ENCODE results near the gene FBXW7.
A peak's percentile ranks its signal among the peaks of the same experiment; 100 is the strongest.

The FBXW7 gene

DNA sequence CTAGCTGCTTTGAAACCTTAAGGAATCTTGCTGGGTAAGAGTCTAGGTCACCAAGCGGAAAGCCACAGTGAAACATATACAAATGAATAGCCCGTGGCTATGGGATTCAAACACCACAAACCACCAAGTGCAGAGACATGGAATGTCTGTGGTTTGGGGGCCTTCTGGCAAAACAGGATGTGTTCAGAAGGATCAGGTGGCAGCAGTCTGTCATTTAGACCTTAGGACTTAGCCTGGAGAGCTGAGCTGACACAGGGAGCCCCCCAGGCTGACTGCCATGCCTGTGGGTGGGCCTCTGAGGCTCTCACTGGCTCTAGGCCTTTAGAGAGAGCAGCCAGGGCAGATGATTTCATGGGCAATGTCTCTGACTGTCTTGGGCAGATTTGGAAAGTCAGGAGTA, 225.6 kb downstream of the FBXW7 start:
- ATAC-seq (ENCODE audit: low read depth), result peak; percentile 17; the same call in 2 of the 3 replicates
- DNase-seq (ENCODE audit: low spot score), result no peak

DNA sequence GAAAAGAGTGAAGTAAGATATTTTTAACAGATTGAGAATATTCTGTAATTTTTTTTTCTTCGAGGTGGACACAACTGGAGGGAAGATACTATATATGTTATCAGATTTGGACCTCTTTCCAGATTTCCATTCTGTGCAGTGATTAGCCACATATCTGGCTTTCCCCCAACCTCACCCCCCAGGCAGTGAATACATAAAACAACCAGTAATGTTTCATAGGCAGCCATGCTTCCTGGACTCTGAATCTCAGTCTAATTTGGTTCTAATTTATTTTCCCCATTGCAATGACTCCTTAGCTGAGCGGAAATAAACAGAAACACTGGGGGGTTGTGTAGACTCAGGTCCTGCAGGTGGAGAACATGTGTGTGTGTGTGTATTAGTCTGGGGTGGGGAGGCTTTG, 226.5 kb downstream of the FBXW7 start:
- Histone ChIP-seq H3K27me3 (ENCODE audit: insufficient read depth, poor library complexity, severe bottlenecking) (no peaks in the 10 kb centered on the region), H3K9me3 (ENCODE audit: severe bottlenecking) (no peaks in the 10 kb centered on the region), H3K4me1 (ENCODE audit: insufficient read depth, poor library complexity, severe bottlenecking) (no peaks in the 10 kb centered on the region), H3K36me3 (ENCODE audit: low read depth) (no peaks in the 10 kb centered on the region), H3K4me3 (ENCODE audit: severe bottlenecking) (no peak overlapping the region), H3K27ac (ENCODE audit: poor library complexity, severe bottlenecking) (no peak overlapping the region)
- TF ChIP-seq, protein P1, sequence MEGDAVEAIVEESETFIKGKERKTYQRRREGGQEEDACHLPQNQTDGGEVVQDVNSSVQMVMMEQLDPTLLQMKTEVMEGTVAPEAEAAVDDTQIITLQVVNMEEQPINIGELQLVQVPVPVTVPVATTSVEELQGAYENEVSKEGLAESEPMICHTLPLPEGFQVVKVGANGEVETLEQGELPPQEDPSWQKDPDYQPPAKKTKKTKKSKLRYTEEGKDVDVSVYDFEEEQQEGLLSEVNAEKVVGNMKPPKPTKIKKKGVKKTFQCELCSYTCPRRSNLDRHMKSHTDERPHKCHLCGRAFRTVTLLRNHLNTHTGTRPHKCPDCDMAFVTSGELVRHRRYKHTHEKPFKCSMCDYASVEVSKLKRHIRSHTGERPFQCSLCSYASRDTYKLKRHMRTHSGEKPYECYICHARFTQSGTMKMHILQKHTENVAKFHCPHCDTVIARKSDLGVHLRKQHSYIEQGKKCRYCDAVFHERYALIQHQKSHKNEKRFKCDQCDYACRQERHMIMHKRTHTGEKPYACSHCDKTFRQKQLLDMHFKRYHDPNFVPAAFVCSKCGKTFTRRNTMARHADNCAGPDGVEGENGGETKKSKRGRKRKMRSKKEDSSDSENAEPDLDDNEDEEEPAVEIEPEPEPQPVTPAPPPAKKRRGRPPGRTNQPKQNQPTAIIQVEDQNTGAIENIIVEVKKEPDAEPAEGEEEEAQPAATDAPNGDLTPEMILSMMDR (IDR thresholded peaks at IDR 0.05; ENCODE audit: poor library complexity, severe bottlenecking), result no peak
- DNase-seq (ENCODE audit: low spot score) (no peak), ATAC-seq (ENCODE audit: low read depth) (no peak)

More for the DNA sequence above, 225.6 kb downstream of the FBXW7 start:
- TF ChIP-seq, protein P1 (IDR thresholded peaks at IDR 0.05; ENCODE audit: poor library complexity, severe bottlenecking), result no peak
- Histone ChIP-seq H3K4me1 (ENCODE audit: insufficient read depth, poor library complexity, severe bottlenecking) (no peaks in the 10 kb centered on the region), H3K4me3 (ENCODE audit: severe bottlenecking) (no peak overlapping the region), H3K27ac (ENCODE audit: poor library complexity, severe bottlenecking) (no peak overlapping the region), H3K9me3 (ENCODE audit: severe bottlenecking) (no peaks in the 10 kb centered on the region), H3K36me3 (ENCODE audit: low read depth) (no peaks in the 10 kb centered on the region), H3K27me3 (ENCODE audit: insufficient read depth, poor library complexity, severe bottlenecking) (no peaks in the 10 kb centered on the region)

DNA sequence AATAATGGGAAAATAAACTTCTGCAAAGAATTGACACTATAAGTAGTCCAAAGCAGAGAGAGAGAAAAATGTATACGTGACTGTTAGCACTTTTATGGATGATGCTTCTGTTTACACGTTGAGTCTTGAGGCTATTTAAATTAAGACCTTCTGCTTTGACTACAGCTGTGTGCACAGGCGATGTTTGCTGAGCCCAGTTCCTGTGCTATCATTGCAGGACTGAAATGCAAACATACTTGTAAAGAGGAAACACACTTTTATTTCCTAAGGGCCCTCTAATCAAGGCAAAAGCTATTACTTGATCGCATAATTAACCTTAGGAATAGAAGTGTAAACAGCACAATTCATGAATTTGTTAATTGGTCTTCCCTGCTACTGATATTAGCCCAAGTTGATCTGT, 226.9 kb downstream of the FBXW7 start:
- H3K27ac ChIP-seq (ENCODE audit: poor library complexity, severe bottlenecking), result no peak overlapping the region

DNA sequence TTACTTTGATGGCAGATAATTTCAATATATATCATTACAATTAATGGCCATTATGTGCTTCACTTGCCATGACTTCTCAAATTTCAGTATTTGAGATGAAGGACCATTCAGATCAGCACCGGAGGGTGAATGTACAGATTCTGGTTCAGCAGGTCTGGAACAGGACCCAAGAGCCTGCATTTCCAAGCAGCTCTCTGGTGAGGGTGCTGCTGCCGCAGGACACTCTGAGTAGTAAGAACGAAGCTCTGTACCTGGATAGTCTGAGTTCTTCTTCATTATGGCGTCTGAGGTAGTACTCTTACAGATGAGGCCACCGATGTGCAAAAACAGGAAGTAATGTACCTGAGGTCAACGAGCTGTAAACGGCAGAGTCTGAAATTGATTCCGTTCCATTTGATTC, 228.2 kb downstream of the FBXW7 start:
- Histone ChIP-seq H3K4me3 (ENCODE audit: severe bottlenecking) (no peak overlapping the region), H3K9me3 (ENCODE audit: severe bottlenecking) (no peaks in the 10 kb centered on the region), H3K36me3 (ENCODE audit: low read depth) (no peaks in the 10 kb centered on the region), H3K27me3 (ENCODE audit: insufficient read depth, poor library complexity, severe bottlenecking) (no peaks in the 10 kb centered on the region), H3K27ac (ENCODE audit: poor library complexity, severe bottlenecking) (no peak overlapping the region), H3K4me1 (ENCODE audit: insufficient read depth, poor library complexity, severe bottlenecking) (no peaks in the 10 kb centered on the region)
- TF ChIP-seq, protein P1 (IDR thresholded peaks at IDR 0.05; ENCODE audit: poor library complexity, severe bottlenecking), result no peak
- ATAC-seq (ENCODE audit: low read depth) (no peak), DNase-seq (ENCODE audit: low spot score) (no peak)

More for the DNA sequence above, 226.9 kb downstream of the FBXW7 start:
- Histone ChIP-seq H3K4me3 (ENCODE audit: severe bottlenecking) (no peak overlapping the region), H3K27me3 (ENCODE audit: insufficient read depth, poor library complexity, severe bottlenecking) (no peaks in the 10 kb centered on the region), H3K36me3 (ENCODE audit: low read depth) (no peaks in the 10 kb centered on the region), H3K4me1 (ENCODE audit: insufficient read depth, poor library complexity, severe bottlenecking) (no peaks in the 10 kb centered on the region), H3K9me3 (ENCODE audit: severe bottlenecking) (no peaks in the 10 kb centered on the region)
- no peak for DNase-seq (ENCODE audit: low spot score)
- TF ChIP-seq, protein P1 (IDR thresholded peaks at IDR 0.05; ENCODE audit: poor library complexity, severe bottlenecking), result no peak
- ATAC-seq (ENCODE audit: low read depth), result no peak

DNA sequence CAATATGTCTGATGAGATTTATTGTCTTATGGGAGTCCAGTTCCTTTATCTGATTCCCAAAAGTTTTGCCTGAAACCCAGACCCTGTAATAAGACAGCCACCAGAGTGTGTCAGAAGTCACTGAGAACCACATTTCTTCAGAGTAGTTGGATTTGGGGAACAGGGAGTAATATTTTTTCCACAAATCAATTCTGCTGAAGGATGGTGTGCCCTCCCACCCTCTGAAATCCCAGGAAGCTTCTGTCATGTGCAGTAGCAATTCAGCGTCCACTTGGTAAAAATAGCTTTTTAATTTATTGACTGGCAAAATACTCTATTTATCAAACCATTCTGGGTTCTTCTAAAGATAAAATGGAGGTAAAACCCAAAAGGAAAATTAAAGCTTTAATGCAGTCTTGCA, 229.4 kb downstream of the FBXW7 start:
- Histone ChIP-seq H3K27ac (ENCODE audit: poor library complexity, severe bottlenecking) (no peak overlapping the region), H3K36me3 (ENCODE audit: low read depth) (no peaks in the 10 kb centered on the region), H3K4me3 (ENCODE audit: severe bottlenecking) (no peak overlapping the region), H3K27me3 (ENCODE audit: insufficient read depth, poor library complexity, severe bottlenecking) (no peaks in the 10 kb centered on the region), H3K4me1 (ENCODE audit: insufficient read depth, poor library complexity, severe bottlenecking) (no peaks in the 10 kb centered on the region), H3K9me3 (ENCODE audit: severe bottlenecking) (no peaks in the 10 kb centered on the region)
- no peak for DNase-seq (ENCODE audit: low spot score)
- TF ChIP-seq, protein P1 (IDR thresholded peaks at IDR 0.05; ENCODE audit: poor library complexity, severe bottlenecking), result no peak
- no peak for ATAC-seq (ENCODE audit: low read depth)

Measured in RWPE2 (cell line).